Keratinocyte (primary cell): ENCODE measurements around the gene DIPK1B. TPM values are rescaled to one million over a fixed set of nuclear protein-coding genes. Genes with fewer than 3 reads are reported as not detected.
"Not testable (repeated sequence)": the region's sequence is repeated elsewhere in the genome, so short reads cannot be mapped to it uniquely, and the experiment has no call there.

Source experiments
- DNase-seq: peaks from one replicate; pipeline ENCODE4 v3.0.0-alpha.2; 2011; ENCODE audit warnings: low read depth, missing footprints, low spot score
- FAIRE-seq: peaks from 2 replicates; lab custom pipeline; 2011; peaks lifted over from hg19 to GRCh38; lab: Jason Lieb, UNC
- H2AFZ ChIP-seq: 2 replicates; pipeline ENCODE4 v1.6.0; 2012; ENCODE audit warnings: low read length, control low read depth, inconsistent platforms; ENCODE audit not compliant: control insufficient read depth
- H3K27ac ChIP-seq: 2 replicates; pipeline ENCODE4 v1.5.1; 2011; ENCODE audit warnings: low read length; ENCODE audit not compliant: control insufficient read depth, insufficient read depth
- H3K27me3 ChIP-seq: 3 replicates; pipeline ENCODE4 v1.6.0; 2011; ENCODE audit warnings: low read length; ENCODE audit not compliant: control insufficient read depth, insufficient read depth; ENCODE audit errors: extremely low read depth
- H3K36me3 ChIP-seq, 2 experiments: 2 replicates in 1 of 2; 3 replicates in 1 of 2; pipeline ENCODE4 v1.5.1; 2011; ENCODE audit warnings: low read length in 2 of 2, mild to moderate bottlenecking in 1 of 2; ENCODE audit not compliant: control insufficient read depth in 2 of 2, insufficient read depth in 2 of 2; ENCODE audit errors: extremely low read depth in 1 of 2
- H3K4me1 ChIP-seq: 3 replicates; pipeline ENCODE4 v1.5.1; 2011; ENCODE audit warnings: low read length; ENCODE audit not compliant: control insufficient read depth, insufficient read depth; ENCODE audit errors: extremely low read depth
- H3K4me2 ChIP-seq: 3 replicates; pipeline ENCODE4 v1.6.0; 2011; ENCODE audit warnings: low read depth, low read length; ENCODE audit not compliant: control insufficient read depth, insufficient read depth; ENCODE audit errors: extremely low read depth
- H3K4me3 ChIP-seq, 3 experiments: fragments of 200-600 bp in 1 of 3; sonication (generic) in 1 of 3; 2 replicates in 2 of 3; 3 replicates in 1 of 3; pipeline ENCODE4 v1.5.1; 2011 to 2016; ENCODE audit warnings: low read length in 3 of 3, mild to moderate bottlenecking in 3 of 3, control low read depth in 2 of 3, inconsistent platforms in 1 of 3, low read depth in 1 of 3, mixed read lengths in 1 of 3, mixed run types in 1 of 3, moderate library complexity in 1 of 3; ENCODE audit not compliant: control insufficient read depth in 2 of 3, insufficient read depth in 2 of 3; ENCODE audit errors: extremely low read depth in 1 of 3
- H3K79me2 ChIP-seq: 2 replicates; pipeline ENCODE4 v1.6.0; 2012; ENCODE audit warnings: low read length; ENCODE audit not compliant: control insufficient read depth, insufficient read depth
- H3K9ac ChIP-seq: 3 replicates; pipeline ENCODE4 v1.6.0; 2011; ENCODE audit warnings: low read length; ENCODE audit not compliant: control insufficient read depth, insufficient read depth; ENCODE audit errors: extremely low read depth
- H3K9me1 ChIP-seq: 3 replicates; pipeline ENCODE4 v1.6.0; 2011; ENCODE audit warnings: low read length; ENCODE audit not compliant: control insufficient read depth, insufficient read depth; ENCODE audit errors: extremely low read depth
- H3K9me3 ChIP-seq: 2 replicates; pipeline ENCODE4 v1.5.1; 2012; ENCODE audit warnings: low read depth, low read length; ENCODE audit not compliant: control insufficient read depth
- H4K20me1 ChIP-seq: 3 replicates; pipeline ENCODE4 v1.6.0; 2011; ENCODE audit warnings: low read length; ENCODE audit not compliant: control insufficient read depth, insufficient read depth; ENCODE audit errors: extremely low read depth
- CTCF ChIP-seq, 3 experiments: IDR thresholded peaks in 1 of 3; conservative IDR thresholded peaks in 1 of 3; optimal IDR thresholded peaks in 1 of 3; 2 replicates in 2 of 3; 3 replicates in 1 of 3; pipeline versions ENCODE3 to v1.5.1; 2011; ENCODE audit warnings: low read length in 3 of 3, mild to moderate bottlenecking in 3 of 3, moderate library complexity in 2 of 3, control low read depth in 1 of 3, inconsistent platforms in 1 of 3; ENCODE audit not compliant: insufficient read depth in 2 of 3; ENCODE audit errors: extremely low read depth in 1 of 3
- EZH2 ChIP-seq: IDR thresholded peaks from one replicate; pipeline ENCODE4 v1.6.1; 2012; ENCODE audit warnings: inconsistent platforms, mild to moderate bottlenecking, low read length, moderate library complexity
- dilution Hi-C: fragments of 300-500 bp; cut with MboI; formaldehyde crosslinking; loops from one replicate; pipeline ENCODE4 v1.7.0; 2020; ENCODE audit warnings: low sequenced_read_pairs; ENCODE audit not compliant: extremely low pct_ligation_motif_present
- polyA plus RNA-seq, 5 experiments: library from polyadenylated mRNA; depleted of rRNA in 3 of 5; stranded (reverse) in 3 of 5; stranded (forward) in 1 of 5; unstranded in 1 of 5; fragments of >200 nt; gene quantifications; 1 replicate in 1 of 5; 2 replicates in 3 of 5; 3 replicates in 1 of 5; pipeline versions ENCODE4 v1.2.1 to v1.2.3, GENCODE V29; 2011 to 2012; ENCODE audit warnings: missing spikeins in 2 of 5, low read depth in 1 of 5, low replicate concordance in 1 of 5

Gene DIPK1B
- polyA plus RNA-seq, 1 donor (not counting 4 experiments of a cell fraction or from before 2014, with no cell fraction given), result not detected

GRCh38 chr9:136754626-136755301 lies 42.4 kb downstream of the DIPK1B start:
- Histone ChIP-seq H3K9me3 (peaks cover 7% of the 10 kb centered on the region), H3K4me1 (no peaks in the 10 kb centered on the region), H3K4me3 (no peak overlapping the region), H2AFZ (no peak overlapping the region), H3K27ac (no peak overlapping the region), H3K36me3 (no peaks in the 10 kb centered on the region), H3K9me1 (no peaks in the 10 kb centered on the region), H3K27me3 (peaks cover 8% of the 10 kb centered on the region), H3K79me2 (no peaks in the 10 kb centered on the region), H3K4me2 (no peak overlapping the region), H4K20me1 (no peaks in the 10 kb centered on the region), H3K9ac (no peak overlapping the region)
- DNase-seq, result no peak
- TF ChIP-seq CTCF (optimal IDR thresholded peaks at IDR 0.05 in 1 of 3, IDR thresholded peaks at IDR 0.05 in 1 of 3, conservative IDR thresholded peaks at IDR 0.05 in 1 of 3; ENCODE audit: extremely low read depth in 1 of 3, insufficient read depth in 2 of 3, low read length in 3 of 3) (no peak), EZH2 (no peak)
- dilution Hi-C loops, result no loop called here
- FAIRE-seq, result no peak

- dilution Hi-C loops, result not testable (repeated sequence)
These were observed 43.1 kb downstream of the DIPK1B start for GRCh38 chr9:136755302-136756133.

More at GRCh38 chr9:136755302-136756133, 43.1 kb downstream of the DIPK1B start:
- H3K36me3 ChIP-seq, H3K9me1 ChIP-seq, H2AFZ ChIP-seq, H3K27ac ChIP-seq, DNase-seq, H3K9ac ChIP-seq, H3K4me3 ChIP-seq, H4K20me1 ChIP-seq, H3K4me2 ChIP-seq, FAIRE-seq, H3K79me2 ChIP-seq, H3K9me3 ChIP-seq, H3K4me1 ChIP-seq: not testable (repeated sequence)
- H3K27me3 ChIP-seq, result peaks cover 12% of the 10 kb centered on the region
